LNCaP clone FGC (cell line): Measurements from ENCODE around the gene DUS3L.

Experiments used
- DNase-seq: peaks from one replicate; pipeline ENCODE4 v3.0.0-alpha.2; 2011; ENCODE audit warnings: low read depth
- H3K4me3 ChIP-seq: 2 replicates; pipeline ENCODE4 v1.5.1; 2011; ENCODE audit warnings: mild to moderate bottlenecking, low read depth, low read length, control low read depth
- TF ChIP-seq, protein P1 (sequence below): IDR thresholded peaks from 2 replicates; pipeline ENCODE4 v1.5.1; 2012; ENCODE audit warnings: mild to moderate bottlenecking; ENCODE audit not compliant: control insufficient read depth, insufficient read depth; ENCODE audit errors: extremely low read depth

Gene DUS3L

GRCh38 chr19:5738423-5738822 is 52.5 kb downstream of the DUS3L start:
- TF ChIP-seq, protein P1, sequence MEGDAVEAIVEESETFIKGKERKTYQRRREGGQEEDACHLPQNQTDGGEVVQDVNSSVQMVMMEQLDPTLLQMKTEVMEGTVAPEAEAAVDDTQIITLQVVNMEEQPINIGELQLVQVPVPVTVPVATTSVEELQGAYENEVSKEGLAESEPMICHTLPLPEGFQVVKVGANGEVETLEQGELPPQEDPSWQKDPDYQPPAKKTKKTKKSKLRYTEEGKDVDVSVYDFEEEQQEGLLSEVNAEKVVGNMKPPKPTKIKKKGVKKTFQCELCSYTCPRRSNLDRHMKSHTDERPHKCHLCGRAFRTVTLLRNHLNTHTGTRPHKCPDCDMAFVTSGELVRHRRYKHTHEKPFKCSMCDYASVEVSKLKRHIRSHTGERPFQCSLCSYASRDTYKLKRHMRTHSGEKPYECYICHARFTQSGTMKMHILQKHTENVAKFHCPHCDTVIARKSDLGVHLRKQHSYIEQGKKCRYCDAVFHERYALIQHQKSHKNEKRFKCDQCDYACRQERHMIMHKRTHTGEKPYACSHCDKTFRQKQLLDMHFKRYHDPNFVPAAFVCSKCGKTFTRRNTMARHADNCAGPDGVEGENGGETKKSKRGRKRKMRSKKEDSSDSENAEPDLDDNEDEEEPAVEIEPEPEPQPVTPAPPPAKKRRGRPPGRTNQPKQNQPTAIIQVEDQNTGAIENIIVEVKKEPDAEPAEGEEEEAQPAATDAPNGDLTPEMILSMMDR = no peak
- no peak for DNase-seq
- no peak overlapping the region for H3K4me3 ChIP-seq
